Right cardiac atrium (tissue), 5 donors: ENCODE results near the gene CD52. TPM values are rescaled to one million over a fixed set of nuclear protein-coding genes. Genes with fewer than 3 reads are reported as not detected.

Experiments
- ATAC-seq, 2 donors: fragments of 200-7000 bp; cut with Tn5 transposase; one replicate each; pipeline versions ENCODE4 v1.8.0 to v1.9.1; 2020; ENCODE audit warnings: moderate library complexity in 2 of 2, mild to moderate bottlenecking in 1 of 2
- DNase-seq, 3 donors: peaks; one replicate each; pipeline ENCODE4 v3.0.0-alpha.2; 2020
- H3K27ac ChIP-seq: one replicate; pipeline ENCODE4 v1.5.1; 2013; ENCODE audit warnings: mild to moderate bottlenecking, low read length, control low read depth, moderate library complexity
- H3K27me3 ChIP-seq: one replicate; pipeline ENCODE4 v1.6.1; 2013; ENCODE audit not compliant: control insufficient read depth, insufficient read depth
- H3K4me1 ChIP-seq: one replicate; pipeline ENCODE4 v1.6.1; 2013; ENCODE audit warnings: low read length; ENCODE audit not compliant: control insufficient read depth, insufficient read depth
- H3K4me3 ChIP-seq: one replicate; pipeline ENCODE4 v1.5.1; 2013; ENCODE audit warnings: low read length, control low read depth
- H3K9me3 ChIP-seq: one replicate; pipeline ENCODE4 v1.6.1; 2013; ENCODE audit warnings: low read length; ENCODE audit not compliant: control insufficient read depth
- WGBS: extraction: QIAGEN DNeasy Blood & Tissue Kit; methylation state at CpG from one replicate; pipeline ENCODE4 v1.1.7; 2013; 5-methylcytosine and 5-hydroxymethylcytosine counted together
- intact Hi-C, 4 donors: fragments of 100-400 bp; cut with DNase I; formaldehyde crosslinking; loops; one replicate each; pipeline versions ENCODE4 v1.11.0 to v1.14.0; 2022 to 2023
- polyA plus RNA-seq: library from polyadenylated mRNA; stranded (reverse); fragments of 200-250 nt; gene quantifications from one replicate; pipeline ENCODE4 v1.2.3, GENCODE V29; 2013
- total RNA-seq, 4 donors: library from RNA; stranded (reverse); fragmentation: NEBNext Ultra II Directional; extraction: Animal tissue kit (Norgen Biotek cat#: 25700); gene quantifications; one replicate each; pipeline ENCODE4 v1.2.1, GENCODE V29; 2021
- donor health status: healthy with polysubstance abuse.
- donor health status: DM: no; HTN: yes; CAD: no.
- donor health status: DM: no; HTN: no; CAD: no.
- donor health status: DM: no; HTN: yes; CAD: no; lungs with severe emphysema.
- donor health status: DM: yes; HTN: yes; CAD: no.

CD52 gene
- total and polyA plus RNA-seq, 5 donors: 1.8 to 5.7 (median 4.5) TPM

DNA sequence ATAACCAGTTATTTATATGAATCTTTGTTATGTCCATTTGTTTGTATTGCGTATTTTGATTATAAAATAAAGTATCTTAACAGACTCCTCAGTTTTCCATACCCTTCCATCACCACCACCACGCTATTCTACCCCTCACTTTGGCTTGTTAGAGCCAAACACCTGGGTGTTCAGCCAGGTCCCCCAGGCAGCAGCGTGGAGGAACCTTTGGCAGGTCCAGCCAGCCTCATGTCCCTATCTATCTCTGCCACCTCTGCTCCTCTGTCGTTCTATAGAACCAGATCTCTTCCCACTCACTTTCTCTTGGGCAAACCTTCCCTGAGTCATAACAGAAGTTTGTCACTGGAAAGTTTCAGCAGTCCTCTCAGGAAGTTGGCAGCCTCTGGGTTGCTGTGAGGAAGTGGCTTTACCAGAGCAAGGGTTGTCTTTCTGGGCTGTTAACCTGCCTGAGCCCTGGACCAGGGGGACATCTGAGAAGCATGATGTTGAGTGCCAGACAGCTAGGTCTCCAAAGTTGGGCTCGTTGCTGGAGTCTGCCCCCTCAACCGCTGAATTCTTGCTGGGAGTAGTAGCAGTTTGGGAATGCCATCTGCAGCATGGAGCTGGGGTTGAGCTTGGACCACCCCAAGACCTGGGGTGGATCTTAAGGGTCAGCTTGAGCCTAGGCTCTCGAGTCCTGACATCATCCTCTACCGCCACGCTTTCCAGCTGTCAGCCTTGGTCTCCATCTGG is 38.9 kb upstream of the CD52 start:
- Histone ChIP-seq H3K27ac (peak overlapping the region; percentile 88), H3K9me3 (no peaks in the 10 kb centered on the region), H3K4me1 (peaks cover 10% of the 10 kb centered on the region), H3K4me3 (peak overlapping the region; percentile 57), H3K27me3 (no peaks in the 10 kb centered on the region)
- DNase-seq (peak in 2 of 3 donors; percentile 59 to 66), ATAC-seq (peak in 1 of 2 donors; percentile 4)
- intact Hi-C loops: loop anchor here in 2 of 4 donors (5.0 kb wide), 1 partner anchor 43 kb away; no protein-coding TSS in a partner anchor
- WGBS: 45% methylated on average over 9 of the region's 9 CpGs

DNA sequence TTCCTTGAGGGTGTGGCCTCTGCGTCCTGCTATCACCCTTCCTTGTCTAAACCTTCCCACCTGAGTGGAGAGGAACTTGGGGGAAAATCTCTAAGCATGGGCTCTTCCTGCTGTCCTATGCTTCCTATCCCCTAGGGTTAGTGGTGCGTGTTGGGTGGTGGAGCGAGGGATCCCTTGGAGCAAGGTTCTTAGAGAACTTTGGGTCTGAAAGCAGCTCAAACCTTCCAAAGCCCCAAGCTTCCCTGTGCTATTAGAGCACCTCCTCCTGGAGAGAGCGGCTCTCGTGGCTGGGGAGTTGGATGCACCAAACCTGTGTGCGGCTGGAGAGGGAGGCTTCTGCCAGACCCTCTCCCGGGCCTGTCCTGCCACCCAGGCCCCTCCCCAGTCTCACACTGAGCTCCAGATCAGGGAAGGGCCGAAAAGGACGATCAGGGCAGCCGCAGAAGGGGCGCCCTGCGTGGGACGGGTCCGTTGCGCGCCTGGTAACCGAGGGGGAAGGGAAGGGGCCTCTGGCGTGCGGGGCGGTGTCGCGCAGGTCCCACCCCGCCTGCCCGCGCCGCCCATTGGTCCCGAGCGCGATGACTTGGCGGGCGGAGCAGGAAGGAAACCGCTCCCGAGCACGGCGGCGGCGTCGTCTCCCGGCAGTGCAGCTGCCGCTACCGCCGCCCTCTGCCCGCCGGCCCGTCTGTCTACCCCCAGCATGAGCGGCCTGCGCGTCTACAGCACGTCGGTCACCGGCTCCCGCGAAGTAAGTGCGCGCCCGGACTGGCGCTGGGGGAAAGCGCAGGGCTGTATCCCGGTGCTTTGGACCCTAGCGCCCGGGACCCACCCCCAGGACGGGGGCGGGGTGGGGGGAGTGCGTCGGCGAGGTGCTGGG is 38.1 kb upstream of the CD52 start, which contains the start of gene SH3BGRL3:
Gene SH3BGRL3, plus strand, starts transcription at position 631 of the 877 bp plus-strand sequence. Its CDS starts 70 bp downstream, at position 701.
- H3K27ac ChIP-seq: peak within 1 kb of the TSS; percentile 88
- peaks cover 14% of the 10 kb centered on the region for H3K4me1 ChIP-seq
- H3K9me3 ChIP-seq: no peaks in the 10 kb centered on the region
- H3K27me3 ChIP-seq: no peaks in the 10 kb centered on the region
- ATAC-seq (peak; percentile 83 to 86), DNase-seq (peak; percentile 92 to 97 (median 96))
- 1% methylated on average over 66 of the region's 66 CpGs for WGBS
- intact Hi-C loops: loop anchor here in 3 of 4 donors (5.0 kb wide), 2 partner anchors 38 to 43 kb away; partner anchors contain the start of gene CD52 (in 1 of the 3)
- H3K4me3 ChIP-seq: peak within 1 kb of the TSS; percentile 57

DNA sequence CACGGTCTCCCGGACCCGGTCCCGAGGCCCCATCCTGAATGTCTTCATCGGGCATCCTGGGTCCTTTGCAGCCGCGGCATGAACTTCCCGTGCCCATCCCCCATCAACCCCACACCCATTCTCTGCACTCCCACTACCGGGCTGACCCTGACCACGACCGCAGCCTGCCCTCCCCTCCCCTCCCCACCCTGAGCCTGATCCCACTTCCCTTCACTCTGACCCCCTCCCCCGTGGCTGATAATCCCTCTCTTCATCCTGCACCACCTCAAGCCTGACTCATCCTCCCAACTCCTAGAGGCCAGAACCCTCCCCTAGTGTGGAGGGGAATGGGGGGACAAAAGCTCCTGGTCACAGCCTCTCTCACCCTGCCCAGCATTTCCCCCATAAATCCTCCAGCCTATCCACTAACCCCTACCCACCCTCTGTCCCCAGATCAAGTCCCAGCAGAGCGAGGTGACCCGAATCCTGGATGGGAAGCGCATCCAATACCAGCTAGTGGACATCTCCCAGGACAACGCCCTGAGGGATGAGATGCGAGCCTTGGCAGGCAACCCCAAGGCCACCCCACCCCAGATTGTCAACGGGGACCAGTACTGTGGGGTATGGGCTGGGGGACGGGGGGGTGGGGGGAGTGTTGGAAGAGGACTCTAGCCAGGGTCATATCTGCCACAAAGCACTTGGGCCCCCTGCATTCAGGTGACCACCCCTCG is 37.3 kb upstream of the CD52 start:
- peak overlapping the region; percentile 77 for H3K27ac ChIP-seq
- peak overlapping the region; percentile 57 for H3K4me3 ChIP-seq
- DNase-seq (no peak), ATAC-seq (peak in 1 of 2 donors; percentile 0)
- 29% methylated on average over 20 of the region's 20 CpGs for WGBS
- no peaks in the 10 kb centered on the region for H3K9me3 ChIP-seq
- intact Hi-C loops: loop anchor here in 1 of 4 donors (5.0 kb wide), 1 partner anchor 37 kb away; the partner anchor contains the start of gene CD52
- peaks cover 16% of the 10 kb centered on the region for H3K4me1 ChIP-seq
- H3K27me3 ChIP-seq: no peaks in the 10 kb centered on the region

DNA sequence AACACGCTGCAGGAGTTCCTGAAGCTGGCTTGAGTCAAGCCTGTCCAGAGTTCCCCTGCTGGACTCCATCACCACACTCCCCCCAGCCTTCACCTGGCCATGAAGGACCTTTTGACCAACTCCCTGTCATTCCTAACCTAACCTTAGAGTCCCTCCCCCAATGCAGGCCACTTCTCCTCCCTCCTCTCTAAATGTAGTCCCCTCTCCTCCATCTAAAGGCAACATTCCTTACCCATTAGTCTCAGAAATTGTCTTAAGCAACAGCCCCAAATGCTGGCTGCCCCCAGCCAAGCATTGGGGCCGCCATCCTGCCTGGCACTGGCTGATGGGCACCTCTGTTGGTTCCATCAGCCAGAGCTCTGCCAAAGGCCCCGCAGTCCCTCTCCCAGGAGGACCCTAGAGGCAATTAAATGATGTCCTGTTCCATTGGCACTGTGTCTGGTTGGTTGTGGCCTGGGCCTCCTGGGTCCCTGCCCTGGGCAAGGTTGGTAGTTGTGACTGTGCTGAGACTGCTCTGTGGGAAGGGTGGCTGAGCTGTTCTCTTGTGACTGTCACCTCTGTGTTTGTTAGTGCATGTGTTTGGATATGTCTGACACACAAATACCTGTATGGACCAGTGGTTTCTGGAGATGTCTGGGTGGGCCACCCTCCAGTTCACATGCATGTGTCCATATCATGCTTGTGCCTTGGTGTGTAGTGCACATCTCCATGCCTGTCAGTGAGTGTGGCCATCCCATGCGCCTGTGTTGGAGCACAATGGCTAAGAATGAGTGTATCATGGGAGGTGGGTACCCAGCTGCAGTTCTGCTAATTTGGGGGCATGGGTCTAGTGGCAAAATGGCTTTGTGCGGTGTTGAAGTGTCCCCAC is 36.4 kb upstream of the CD52 start:
- intact Hi-C loops: loop anchor here in 1 of 4 donors (5.0 kb wide), 1 partner anchor 36 kb away; the partner anchor contains the start of gene CD52
- Histone ChIP-seq H3K27me3 (no peaks in the 10 kb centered on the region), H3K4me1 (peaks cover 16% of the 10 kb centered on the region), H3K9me3 (no peaks in the 10 kb centered on the region), H3K27ac (no peak overlapping the region), H3K4me3 (no peak overlapping the region)
- ATAC-seq: no peak
- DNase-seq: no peak
- WGBS: 93% methylated on average over 5 of the region's 5 CpGs

DNA sequence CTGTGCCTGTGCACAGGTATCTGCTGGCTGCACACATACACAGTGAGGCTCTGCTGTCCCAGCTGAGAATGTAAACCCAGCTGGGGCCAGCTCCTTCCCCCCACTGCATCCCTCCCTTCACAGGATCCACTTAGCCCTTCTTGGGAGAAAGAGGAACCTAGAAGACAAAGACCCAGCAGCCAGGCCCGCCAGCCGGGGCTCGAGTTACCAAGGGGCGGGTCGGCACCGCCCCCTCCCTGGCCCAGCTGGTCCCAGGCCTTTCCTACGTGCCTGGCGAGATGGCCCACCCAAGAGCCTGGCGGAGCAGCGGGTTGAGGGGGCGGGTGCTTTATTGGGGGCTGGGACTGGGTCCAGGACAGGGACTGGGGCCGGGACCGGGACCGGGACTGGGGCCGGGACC is 35.8 kb upstream of the CD52 start:
- H3K27me3 ChIP-seq: no peaks in the 10 kb centered on the region
- WGBS: 49% methylated on average over 15 of the region's 15 CpGs
- H3K9me3 ChIP-seq: no peaks in the 10 kb centered on the region
- no peak overlapping the region for H3K4me3 ChIP-seq
- H3K4me1 ChIP-seq: peaks cover 12% of the 10 kb centered on the region
- H3K27ac ChIP-seq: no peak overlapping the region
- DNase-seq (peak in 2 of 3 donors; percentile 81 to 85), ATAC-seq (no peak)
- intact Hi-C loops: loop anchor here in 1 of 4 donors (5.0 kb wide), 1 partner anchor 35 kb away; the partner anchor contains the start of gene CD52

DNA sequence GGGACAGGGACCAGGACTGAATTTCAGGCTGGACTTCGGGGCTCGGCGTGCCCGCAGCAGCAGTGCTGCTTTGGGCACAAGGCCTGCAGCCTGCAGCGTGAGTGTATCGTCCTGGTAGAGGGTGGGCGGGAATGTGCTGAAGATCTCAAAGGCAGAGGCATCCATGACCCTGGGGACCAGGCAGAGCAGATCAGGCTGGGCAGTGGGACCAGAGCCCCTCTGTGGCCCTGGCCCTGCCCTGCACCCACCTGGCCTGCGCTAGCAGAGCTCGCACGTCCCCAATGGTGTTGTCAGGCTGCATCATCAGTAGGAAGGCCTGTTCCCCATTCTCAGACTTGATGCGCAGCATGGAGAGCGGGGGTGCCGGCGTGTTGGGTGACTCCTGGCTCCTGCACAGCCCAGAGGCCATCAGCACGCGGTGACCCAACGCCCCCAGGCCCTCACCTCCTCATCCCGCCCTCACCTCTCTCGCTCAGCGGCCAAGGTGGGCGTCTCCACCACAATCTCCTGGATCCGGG is 35.3 kb upstream of the CD52 start:
- ATAC-seq (no peak), DNase-seq (peak in 2 of 3 donors; percentile 59 to 61)
- intact Hi-C loops: loop anchor here in 1 of 4 donors (5.0 kb wide), 1 partner anchor 35 kb away; the partner anchor contains the start of gene CD52
- Histone ChIP-seq H3K9me3 (no peaks in the 10 kb centered on the region), H3K27ac (no peak overlapping the region), H3K4me3 (no peak overlapping the region), H3K4me1 (peaks cover 12% of the 10 kb centered on the region), H3K27me3 (no peaks in the 10 kb centered on the region)
- WGBS: 80% methylated on average over 22 of the region's 22 CpGs

DNA sequence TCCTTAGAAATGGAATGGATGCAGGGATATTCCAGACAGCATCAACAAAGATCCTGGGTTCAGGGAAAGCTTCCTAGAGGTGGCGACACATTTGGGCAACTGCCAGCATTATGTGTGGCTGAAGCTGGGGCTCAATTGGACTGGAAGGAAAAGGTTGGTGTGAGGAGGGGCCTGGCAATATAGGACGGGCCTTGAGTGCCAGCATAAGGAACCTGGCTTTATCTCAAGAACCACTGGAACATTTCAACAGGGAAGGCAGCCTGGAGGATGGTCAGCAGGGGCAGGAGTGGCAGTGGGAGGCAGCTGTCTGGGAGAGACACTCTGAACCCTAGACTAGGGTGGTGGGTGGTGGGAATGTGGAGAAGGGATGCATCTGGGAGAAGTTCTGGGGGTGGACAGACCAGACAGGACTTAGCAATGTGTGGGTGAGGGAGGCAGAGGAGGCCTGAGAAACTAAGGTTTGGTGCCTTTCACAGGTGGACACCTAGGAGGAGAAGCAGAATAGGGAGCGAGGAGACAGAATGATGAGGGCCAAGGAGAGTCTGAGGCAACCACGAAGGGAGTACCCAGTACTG is 34.4 kb upstream of the CD52 start:
- Histone ChIP-seq H3K27me3 (no peaks in the 10 kb centered on the region), H3K4me3 (no peak overlapping the region), H3K9me3 (no peaks in the 10 kb centered on the region), H3K4me1 (peaks cover 12% of the 10 kb centered on the region), H3K27ac (no peak overlapping the region)
- intact Hi-C loops: loop anchor here in 1 of 4 donors (5.0 kb wide), 1 partner anchor 34 kb away; the partner anchor contains the start of gene CD52
- whole genome bisulfite sequencing: 70% methylated on average over 4 of the region's 4 CpGs
- DNase-seq: peak in 1 of 3 donors; percentile 43
- ATAC-seq: no peak

DNA sequence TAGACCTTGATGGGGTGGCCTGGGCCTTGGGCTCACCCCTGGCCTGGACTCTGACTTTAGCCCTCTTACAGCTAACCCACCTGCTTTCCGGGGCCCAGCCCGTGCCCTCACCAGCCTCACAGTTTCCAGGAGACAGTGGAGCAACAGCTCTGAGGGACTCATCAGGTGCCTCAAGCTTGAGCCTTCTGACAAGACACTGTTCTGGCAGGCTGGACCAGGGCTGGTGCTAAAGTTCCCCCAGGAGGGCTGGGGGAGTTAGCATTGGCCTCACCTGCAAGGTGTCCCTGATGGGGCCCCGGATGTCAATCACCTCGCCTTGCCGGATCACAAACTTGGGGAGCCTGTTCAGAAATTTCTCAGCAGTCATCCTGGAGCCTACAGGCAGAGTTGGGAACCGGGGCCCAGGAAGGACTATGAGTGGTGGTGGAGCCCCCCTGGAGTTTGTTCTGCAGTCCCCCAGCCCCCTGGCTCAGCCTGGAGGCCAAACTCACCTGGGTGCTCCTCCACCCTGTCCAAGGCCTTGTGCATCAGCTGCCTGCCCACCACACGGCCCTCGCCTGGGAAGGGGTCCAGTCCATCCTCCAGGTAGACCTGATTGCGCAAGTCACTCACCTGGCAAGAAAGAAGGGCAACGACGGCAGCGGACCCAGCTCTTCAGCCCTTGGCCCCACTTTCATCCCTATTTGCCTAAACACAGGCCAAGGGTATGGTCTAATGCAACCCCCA is 33.7 kb upstream of the CD52 start:
- Histone ChIP-seq H3K4me3 (no peak overlapping the region), H3K4me1 (peaks cover 10% of the 10 kb centered on the region), H3K9me3 (no peaks in the 10 kb centered on the region), H3K27me3 (no peaks in the 10 kb centered on the region), H3K27ac (peak overlapping the region; percentile 16)
- WGBS: 91% methylated on average over 12 of the region's 12 CpGs
- DNase-seq: peak in 1 of 3 donors; percentile 41
- intact Hi-C loops: loop anchor here in 1 of 4 donors (5.0 kb wide), 1 partner anchor 33 kb away; the partner anchor contains the start of gene CD52
- ATAC-seq: no peak
